ENCODE data around the gene CROT.
A peak's percentile ranks its signal among the peaks of the same experiment; 100 is the strongest.

The CROT gene

DNA sequence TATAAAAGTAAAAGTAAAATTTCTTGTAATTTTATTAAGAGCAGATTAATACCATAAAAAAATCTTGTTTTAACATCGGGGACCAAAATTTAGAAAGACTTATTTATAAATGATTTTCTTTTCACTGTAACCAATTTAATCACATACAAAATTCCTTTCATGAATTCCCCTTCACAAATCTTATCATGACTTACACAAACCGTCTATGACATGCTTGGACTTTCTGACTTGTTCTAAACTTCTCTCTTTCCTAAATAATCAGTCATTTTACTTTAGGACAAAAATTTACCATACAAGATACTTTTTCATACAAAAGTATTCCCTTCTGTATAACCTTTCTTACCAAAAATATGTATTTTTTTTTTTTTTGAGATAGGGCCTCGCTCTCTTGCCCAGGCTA, 9.3 kb downstream of the CROT start:
- Mint-ChIP-seq H3K36me3 (ENCODE audit: insufficient read depth) (peaks cover 16% of the 10 kb centered on the region), H3K4me1 (ENCODE audit: low read depth in 2 of 2) (no peaks in the 10 kb centered on the region), H3K27me3 (no peaks in the 10 kb centered on the region), H3K9me3 (no peaks in the 10 kb centered on the region), H3K27ac (no peak overlapping the region), H3K4me3 (no peak overlapping the region)
- ATAC-seq (replicated peaks) (no peak), DNase-seq (no peak)

- no peak overlapping the region for H3K4me3 Mint-ChIP-seq
- no peaks in the 10 kb centered on the region for H3K4me1 Mint-ChIP-seq (ENCODE audit: low read depth in 2 of 2)
- peaks cover 6% of the 10 kb centered on the region for H3K36me3 Mint-ChIP-seq (ENCODE audit: insufficient read depth)
- no peaks in the 10 kb centered on the region for H3K9me3 Mint-ChIP-seq
- no peak overlapping the region for H3K27ac Mint-ChIP-seq
- DNase-seq, result no peak
- ATAC-seq (replicated peaks), result no peak
- H3K27me3 Mint-ChIP-seq, result no peaks in the 10 kb centered on the region
These were observed 11.0 kb downstream of the CROT start for GRCh38 chr7:87356448-87356847.

DNA sequence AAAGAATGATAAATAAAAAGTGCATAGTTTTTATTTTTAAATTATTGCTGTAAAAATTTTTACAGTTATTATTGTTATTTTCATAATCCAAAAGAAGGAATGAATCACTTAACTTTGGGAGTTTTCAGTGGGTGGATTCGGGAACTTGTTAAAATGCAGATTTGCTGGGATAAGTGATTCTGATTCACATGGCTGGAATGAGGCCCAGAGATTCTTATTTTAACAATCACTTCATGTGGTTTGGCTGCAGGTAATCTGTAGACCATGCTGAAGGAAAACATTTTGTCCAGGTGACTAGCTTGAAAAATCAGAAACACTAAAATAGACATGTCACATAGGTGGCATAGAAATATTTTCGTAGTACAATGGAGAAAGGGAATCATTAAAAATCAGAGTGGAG, 13.9 kb downstream of the CROT start:
- no peaks in the 10 kb centered on the region for H3K9me3 Mint-ChIP-seq
- H3K4me1 Mint-ChIP-seq (ENCODE audit: low read depth in 2 of 2), result no peaks in the 10 kb centered on the region
- ATAC-seq (replicated peaks) (no peak), DNase-seq (no peak)
- H3K4me3 Mint-ChIP-seq, result no peak overlapping the region
- H3K27ac Mint-ChIP-seq, result no peak overlapping the region
- no peaks in the 10 kb centered on the region for H3K36me3 Mint-ChIP-seq (ENCODE audit: insufficient read depth)
- H3K27me3 Mint-ChIP-seq, result no peaks in the 10 kb centered on the region

- ATAC-seq (replicated peaks) (no peak), DNase-seq (no peak)
- no peaks in the 10 kb centered on the region for H3K9me3 Mint-ChIP-seq
- no peaks in the 10 kb centered on the region for H3K36me3 Mint-ChIP-seq (ENCODE audit: insufficient read depth)
- H3K27me3 Mint-ChIP-seq, result no peaks in the 10 kb centered on the region
- H3K4me1 Mint-ChIP-seq (ENCODE audit: low read depth in 2 of 2), result no peaks in the 10 kb centered on the region
- no peak overlapping the region for H3K27ac Mint-ChIP-seq
- H3K4me3 Mint-ChIP-seq, result no peak overlapping the region
These were observed 15.9 kb downstream of the CROT start for GRCh38 chr7:87361320-87361719.

DNA sequence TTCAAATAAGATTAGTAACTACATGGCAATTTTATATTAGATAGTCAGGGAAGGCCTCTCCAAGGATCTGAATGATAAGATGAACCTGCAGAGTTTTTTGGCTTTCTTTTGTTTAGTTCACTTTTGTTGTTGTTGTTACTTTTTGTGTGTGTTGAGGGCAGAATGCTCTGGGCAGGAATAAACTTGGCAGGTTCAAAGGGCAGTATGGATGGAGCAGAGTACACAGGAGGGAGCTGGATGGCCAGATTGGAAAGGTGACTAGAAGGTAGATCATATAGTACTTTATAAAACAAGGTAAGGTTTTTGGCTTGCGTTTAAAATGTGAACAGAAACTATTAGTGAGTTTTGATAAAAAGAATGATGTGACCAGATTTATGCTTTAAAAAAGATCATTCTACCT, 17.9 kb downstream of the CROT start:
- H3K27ac Mint-ChIP-seq, result no peak overlapping the region
- DNase-seq (no peak), ATAC-seq (replicated peaks) (no peak)
- H3K36me3 Mint-ChIP-seq (ENCODE audit: insufficient read depth), result no peaks in the 10 kb centered on the region
- no peak overlapping the region for H3K4me3 Mint-ChIP-seq
- H3K4me1 Mint-ChIP-seq (ENCODE audit: low read depth in 2 of 2), result no peaks in the 10 kb centered on the region
- H3K27me3 Mint-ChIP-seq, result no peaks in the 10 kb centered on the region
- no peaks in the 10 kb centered on the region for H3K9me3 Mint-ChIP-seq

GRCh38 chr7:87364246-87364645, 18.8 kb downstream of the CROT start:
- no peaks in the 10 kb centered on the region for H3K27me3 Mint-ChIP-seq
- H3K4me1 Mint-ChIP-seq (ENCODE audit: low read depth in 2 of 2), result no peaks in the 10 kb centered on the region
- no peak for DNase-seq
- H3K27ac Mint-ChIP-seq, result no peak overlapping the region
- H3K4me3 Mint-ChIP-seq, result no peak overlapping the region
- no peaks in the 10 kb centered on the region for H3K36me3 Mint-ChIP-seq (ENCODE audit: insufficient read depth)
- ATAC-seq (replicated peaks), result no peak
- no peaks in the 10 kb centered on the region for H3K9me3 Mint-ChIP-seq

DNA sequence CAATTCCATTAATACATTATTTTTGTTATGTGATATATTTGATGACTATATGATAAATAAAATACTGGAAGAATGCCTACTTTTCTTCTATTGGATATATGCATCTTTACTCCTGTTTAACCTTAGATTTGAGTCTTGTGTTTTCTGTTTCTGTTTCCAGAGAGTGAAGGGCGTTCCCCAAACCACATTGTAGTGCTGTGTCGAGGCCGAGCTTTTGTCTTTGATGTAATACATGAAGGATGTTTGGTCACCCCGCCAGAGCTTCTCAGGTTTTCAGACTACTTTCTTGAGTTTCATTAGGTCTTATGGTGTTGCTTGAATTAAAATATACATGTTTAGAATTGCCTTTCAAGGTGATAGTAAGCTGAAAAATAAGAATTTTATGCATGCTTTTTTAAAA, 23.8 kb downstream of the CROT start:
- Mint-ChIP-seq H3K27ac (no peak overlapping the region), H3K9me3 (no peaks in the 10 kb centered on the region), H3K36me3 (ENCODE audit: insufficient read depth) (no peaks in the 10 kb centered on the region), H3K27me3 (no peaks in the 10 kb centered on the region), H3K4me1 (ENCODE audit: low read depth in 2 of 2) (no peaks in the 10 kb centered on the region), H3K4me3 (no peak overlapping the region)
- peak; percentile 84 for ATAC-seq (replicated peaks)
- DNase-seq, result peak in 2 of 3 experiments; percentile 2 to 11

- Mint-ChIP-seq H3K27me3 (no peaks in the 10 kb centered on the region), H3K36me3 (ENCODE audit: insufficient read depth) (peaks cover under 1% of the 10 kb centered on the region), H3K27ac (no peak overlapping the region), H3K4me1 (ENCODE audit: low read depth in 2 of 2) (no peaks in the 10 kb centered on the region), H3K4me3 (no peak overlapping the region), H3K9me3 (no peaks in the 10 kb centered on the region)
- DNase-seq (no peak), ATAC-seq (replicated peaks) (no peak)
These were observed 25.3 kb downstream of the CROT start for GRCh38 chr7:87370660-87371180.

DNA sequence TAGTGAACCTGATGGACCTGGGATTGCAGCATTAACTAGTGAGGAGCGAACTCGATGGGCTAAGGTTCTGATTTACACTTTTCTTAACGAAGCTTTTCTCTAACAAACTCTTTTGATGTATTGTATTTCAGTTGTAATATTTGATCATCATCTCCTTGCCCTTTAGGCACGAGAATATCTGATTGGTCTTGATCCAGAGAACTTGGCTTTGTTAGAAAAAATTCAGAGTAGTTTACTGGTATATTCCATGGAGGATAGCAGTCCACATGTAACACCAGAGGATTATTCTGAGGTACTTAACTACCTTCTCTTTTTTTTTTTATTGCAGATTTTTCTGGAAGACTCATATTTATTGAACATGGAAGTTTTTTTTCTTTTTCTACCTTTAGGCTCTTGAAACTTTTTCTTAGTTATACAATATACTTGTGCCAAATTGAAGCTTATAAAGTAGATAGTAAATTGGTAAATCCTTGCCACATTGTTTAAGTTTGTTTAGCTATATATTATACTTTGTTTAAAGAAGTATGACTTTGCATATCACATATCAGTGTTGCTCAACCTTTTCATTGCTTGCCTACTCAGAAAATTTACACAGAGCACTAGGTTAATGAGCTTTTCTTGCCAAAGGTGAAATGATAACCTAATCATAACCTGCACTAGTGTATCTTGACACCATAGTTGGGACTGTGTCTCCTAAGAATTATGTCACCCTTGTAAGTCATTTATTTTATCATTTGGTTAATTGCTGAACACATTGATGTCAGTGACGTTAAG, 30.4 kb downstream of the CROT start:
- no peak overlapping the region for H3K27ac Mint-ChIP-seq
- H3K4me1 Mint-ChIP-seq (ENCODE audit: low read depth in 2 of 2), result no peaks in the 10 kb centered on the region
- H3K27me3 Mint-ChIP-seq, result no peaks in the 10 kb centered on the region
- no peak overlapping the region for H3K4me3 Mint-ChIP-seq
- ATAC-seq (replicated peaks) (no peak), DNase-seq (no peak)
- H3K36me3 Mint-ChIP-seq (ENCODE audit: insufficient read depth), result peaks cover 10% of the 10 kb centered on the region
- H3K9me3 Mint-ChIP-seq, result no peaks in the 10 kb centered on the region

DNA sequence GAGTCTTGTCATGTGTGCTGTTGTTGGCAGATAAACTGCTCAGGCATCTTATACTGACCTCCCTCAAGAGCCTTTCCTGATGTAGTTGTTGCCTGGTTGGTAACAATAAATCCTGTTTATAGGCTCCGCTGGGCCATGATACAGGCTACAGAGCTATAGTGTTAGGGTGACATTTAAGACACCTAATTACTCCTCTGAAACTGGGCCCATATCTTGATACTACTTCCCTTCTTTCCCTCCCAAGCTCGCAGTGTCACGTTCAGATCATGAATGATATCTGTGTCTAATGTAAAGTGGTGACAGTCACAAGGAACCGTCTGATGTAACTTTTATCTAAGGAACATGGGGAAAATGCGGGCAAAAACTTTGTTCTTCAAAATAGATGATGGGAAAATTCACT, 35.4 kb downstream of the CROT start:
- Mint-ChIP-seq H3K36me3 (ENCODE audit: insufficient read depth) (peaks cover 31% of the 10 kb centered on the region), H3K9me3 (no peaks in the 10 kb centered on the region), H3K4me3 (no peak overlapping the region), H3K4me1 (ENCODE audit: low read depth in 2 of 2) (no peaks in the 10 kb centered on the region), H3K27me3 (no peaks in the 10 kb centered on the region), H3K27ac (no peak overlapping the region)
- DNase-seq (no peak), ATAC-seq (replicated peaks) (no peak)

DNA sequence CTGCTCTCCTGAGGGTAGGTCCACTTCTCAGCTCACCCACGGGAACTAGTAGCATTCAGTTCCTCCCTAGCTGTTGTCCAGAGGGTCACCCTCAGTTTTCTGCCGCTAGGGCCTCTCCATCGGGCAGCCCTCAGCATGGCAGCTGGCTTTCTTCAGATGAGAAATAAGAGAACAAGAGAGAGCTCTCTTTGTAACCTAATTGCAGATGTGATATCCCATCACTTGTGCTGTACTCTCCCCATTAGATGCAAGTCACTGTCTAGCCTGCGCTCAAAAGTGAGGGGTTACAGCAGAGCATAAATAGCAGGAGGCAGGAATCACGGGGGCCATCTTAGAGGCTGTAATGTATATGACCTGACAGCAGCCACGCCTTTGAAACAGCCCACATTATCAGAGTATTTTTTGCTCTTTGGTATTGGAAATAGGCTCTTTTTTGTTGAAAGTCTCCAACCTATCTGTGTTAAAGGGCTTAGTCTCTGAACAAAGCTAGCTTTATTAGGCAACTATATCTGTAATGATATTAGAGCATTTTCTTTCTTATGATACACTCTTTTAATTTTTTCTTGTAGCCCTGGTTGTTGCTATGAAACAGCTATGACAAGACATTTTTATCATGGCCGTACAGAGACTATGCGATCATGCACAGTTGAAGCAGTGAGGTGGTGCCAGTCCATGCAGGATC, 45.7 kb downstream of the CROT start:
- no peak for ATAC-seq (replicated peaks)
- no peaks in the 10 kb centered on the region for H3K4me1 Mint-ChIP-seq (ENCODE audit: low read depth in 2 of 2)
- no peaks in the 10 kb centered on the region for H3K9me3 Mint-ChIP-seq
- H3K36me3 Mint-ChIP-seq (ENCODE audit: insufficient read depth), result peaks cover 16% of the 10 kb centered on the region
- H3K27me3 Mint-ChIP-seq, result no peaks in the 10 kb centered on the region
- no peak for DNase-seq
- H3K27ac Mint-ChIP-seq, result no peak overlapping the region
- no peak overlapping the region for H3K4me3 Mint-ChIP-seq

DNA sequence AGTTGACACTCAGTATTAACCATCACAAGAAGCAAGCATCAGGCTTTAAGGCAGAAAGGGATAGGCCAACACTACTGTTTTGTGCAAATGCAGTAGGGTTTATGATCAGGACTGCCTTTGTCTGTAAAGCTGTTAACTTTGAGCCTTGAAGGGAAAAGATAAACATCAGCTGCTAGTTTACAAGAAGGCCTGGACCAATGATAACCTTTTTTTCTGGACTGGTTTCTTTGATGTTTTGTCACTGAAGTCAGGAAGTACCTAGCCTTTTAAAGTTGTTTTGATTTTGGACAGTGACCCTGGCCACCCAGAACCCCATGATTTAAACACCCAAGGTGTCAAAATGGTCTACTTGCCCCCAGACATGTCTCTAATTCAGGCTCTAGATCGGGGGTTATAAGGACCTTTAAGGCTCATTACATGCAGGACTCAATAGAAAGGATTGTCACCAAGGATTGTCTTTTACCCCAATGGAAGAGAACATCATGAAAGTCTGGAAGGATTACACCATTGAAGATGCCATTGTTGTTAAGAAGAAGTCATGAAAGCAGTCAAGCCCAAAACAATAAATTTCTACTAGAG, 50.1 kb downstream of the CROT start:
- no peaks in the 10 kb centered on the region for H3K27me3 Mint-ChIP-seq
- H3K27ac Mint-ChIP-seq, result peak overlapping the region in 1 of 2 donors; percentile 4
- H3K4me3 Mint-ChIP-seq, result no peak overlapping the region
- no peaks in the 10 kb centered on the region for H3K9me3 Mint-ChIP-seq
- DNase-seq, result no peak
- H3K4me1 Mint-ChIP-seq (ENCODE audit: low read depth in 2 of 2), result no peaks in the 10 kb centered on the region
- ATAC-seq (replicated peaks), result no peak
- H3K36me3 Mint-ChIP-seq (ENCODE audit: insufficient read depth), result peaks cover 17% of the 10 kb centered on the region

- no peaks in the 10 kb centered on the region for H3K9me3 Mint-ChIP-seq
- H3K36me3 Mint-ChIP-seq (ENCODE audit: insufficient read depth), result peaks cover 6% of the 10 kb centered on the region
- H3K27ac Mint-ChIP-seq, result no peak overlapping the region
- ATAC-seq (replicated peaks), result no peak
- no peak overlapping the region for H3K4me3 Mint-ChIP-seq
- H3K4me1 Mint-ChIP-seq (ENCODE audit: low read depth in 2 of 2), result no peaks in the 10 kb centered on the region
- no peaks in the 10 kb centered on the region for H3K27me3 Mint-ChIP-seq
- DNase-seq, result no peak
These were observed 53.0 kb downstream of the CROT start for GRCh38 chr7:87398446-87398845.

- Mint-ChIP-seq H3K27ac (no peak overlapping the region), H3K4me1 (ENCODE audit: low read depth in 2 of 2) (no peaks in the 10 kb centered on the region), H3K27me3 (peaks cover 0 to 5% of the 10 kb centered on the region in 2 donors), H3K36me3 (ENCODE audit: insufficient read depth) (no peaks in the 10 kb centered on the region), H3K4me3 (no peak overlapping the region), H3K9me3 (no peaks in the 10 kb centered on the region)
- no peak for DNase-seq
- ATAC-seq (replicated peaks), result no peak
These were observed 59.2 kb downstream of the CROT start for GRCh38 chr7:87404674-87405073.

Data from effector memory CD8-positive, alpha-beta T cell (primary cell).